ENCODE results near the gene SELENOS.

The SELENOS gene

DNA sequence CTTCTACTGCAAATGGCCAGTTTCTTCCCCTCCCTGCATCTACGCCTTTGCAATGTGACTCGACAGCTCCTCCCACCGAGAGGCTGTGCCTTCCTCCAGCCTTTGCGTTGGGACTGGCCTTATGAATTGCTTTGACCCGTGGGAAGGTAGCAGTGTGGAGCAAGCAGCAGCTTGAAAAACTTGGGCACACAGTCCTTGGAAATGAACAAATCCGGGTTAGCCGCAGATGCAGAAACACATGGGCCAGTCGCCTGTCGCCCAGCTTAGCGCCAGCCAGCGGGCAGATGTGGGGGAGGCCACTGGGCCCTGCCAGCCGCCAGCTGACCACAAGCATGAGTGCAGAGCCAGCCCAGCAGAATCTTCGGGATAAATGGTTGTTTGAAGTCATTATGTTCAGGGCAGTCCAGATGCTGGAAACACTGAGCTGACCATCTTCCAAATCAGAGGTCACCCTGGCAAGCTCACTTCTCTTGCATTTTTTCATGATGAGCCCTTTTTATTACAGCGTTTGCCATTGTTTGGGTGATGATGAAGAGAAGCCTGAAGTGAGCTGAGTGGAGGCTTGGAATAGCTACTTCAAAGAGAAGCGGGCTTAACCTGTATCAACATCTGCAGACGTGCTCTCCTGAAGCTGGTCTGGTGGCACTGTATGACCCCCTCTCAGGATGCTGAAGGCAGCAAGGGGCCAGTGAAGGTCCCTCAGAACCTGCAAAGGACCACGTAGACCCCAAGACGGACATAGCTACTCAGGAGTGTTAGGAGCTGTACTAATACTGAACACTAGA lies 9.8 kb downstream of the SELENOS start:
- H3K36me3 ChIP-seq (ENCODE audit: control insufficient read depth, insufficient read depth, low read length) = peaks cover 4% of the 10 kb centered on the region
- H2BK120ac ChIP-seq (ENCODE audit: low read depth, low read length) = no peak overlapping the region
- no peak overlapping the region for H3K27ac ChIP-seq (ENCODE audit: low read depth, low read length)
- no peaks in the 10 kb centered on the region for H3K79me2 ChIP-seq (ENCODE audit: control insufficient read depth, insufficient read depth, low read length)
- no peak overlapping the region for H3K18ac ChIP-seq (ENCODE audit: low read length)
- no peaks in the 10 kb centered on the region for H3K79me1 ChIP-seq (ENCODE audit: low read length)
- no peak overlapping the region for H3K56ac ChIP-seq (ENCODE audit: low read length)
- no peak overlapping the region for H4K5ac ChIP-seq (ENCODE audit: low read length)
- H3K4me3 ChIP-seq (ENCODE audit: low read length) = no peak overlapping the region
- H4K8ac ChIP-seq (ENCODE audit: low read depth, low read length) = no peak overlapping the region
- H3K4ac ChIP-seq (ENCODE audit: low read depth, low read length) = no peak overlapping the region
- H2BK5ac ChIP-seq (ENCODE audit: low read length) = no peak overlapping the region
- no peaks in the 10 kb centered on the region for H3K27me3 ChIP-seq (ENCODE audit: insufficient read depth, low read length, poor library complexity)
- no peak overlapping the region for H2AK5ac ChIP-seq (ENCODE audit: low read length)
- peaks cover 5% of the 10 kb centered on the region for H3K4me1 ChIP-seq (ENCODE audit: control insufficient read depth, low read depth, low read length)
- H2BK15ac ChIP-seq (replicated peaks; ENCODE audit: low read depth) = no peak overlapping the region
- H3K4me2 ChIP-seq (ENCODE audit: low read length) = no peak overlapping the region
- no peak overlapping the region for H3K23ac ChIP-seq (ENCODE audit: low read length)
- H3K9ac ChIP-seq (ENCODE audit: low read length) = no peak overlapping the region
- peak; percentile 62 for DNase-seq
- WGBS (ENCODE audit: extremely low coverage, insufficient coverage, low lambda C conversion rate) = no CpG with 5 or more reads among the region's 18 CpGs

DNA sequence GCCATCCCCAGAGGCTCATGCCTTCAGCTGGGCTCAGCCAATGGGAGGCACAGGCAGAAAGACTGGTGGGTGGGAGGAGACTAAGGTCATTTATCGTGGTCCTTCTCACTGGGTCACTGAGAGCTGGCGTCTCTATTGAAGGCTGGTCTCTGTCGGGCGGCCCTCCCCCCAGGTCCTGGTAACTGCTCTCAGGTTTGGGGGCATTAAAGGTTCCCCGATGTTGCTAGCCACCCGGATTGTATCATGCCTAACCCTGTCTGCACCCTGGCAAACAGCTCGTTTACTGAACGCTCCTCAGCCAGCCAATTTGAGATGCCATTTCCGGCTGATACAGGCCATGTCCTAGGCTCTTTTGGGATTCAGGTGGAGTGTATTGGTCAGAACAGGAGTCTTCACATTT lies 10.5 kb downstream of the SELENOS start:
- Histone ChIP-seq H3K4ac (ENCODE audit: low read depth, low read length) (no peak overlapping the region), H3K56ac (ENCODE audit: low read length) (no peak overlapping the region), H3K79me2 (ENCODE audit: control insufficient read depth, insufficient read depth, low read length) (no peaks in the 10 kb centered on the region), H3K27ac (ENCODE audit: low read depth, low read length) (no peak overlapping the region), H3K4me1 (ENCODE audit: control insufficient read depth, low read depth, low read length) (peaks cover 5% of the 10 kb centered on the region), H3K27me3 (ENCODE audit: insufficient read depth, low read length, poor library complexity) (no peaks in the 10 kb centered on the region), H3K36me3 (ENCODE audit: control insufficient read depth, insufficient read depth, low read length) (peaks cover 1% of the 10 kb centered on the region), H2BK5ac (ENCODE audit: low read length) (no peak overlapping the region), H2AK5ac (ENCODE audit: low read length) (no peak overlapping the region), H3K79me1 (ENCODE audit: low read length) (no peaks in the 10 kb centered on the region), H2BK120ac (ENCODE audit: low read depth, low read length) (no peak overlapping the region), H2BK15ac (replicated peaks; ENCODE audit: low read depth) (no peak overlapping the region), H4K5ac (ENCODE audit: low read length) (no peak overlapping the region), H3K18ac (ENCODE audit: low read length) (no peak overlapping the region), H3K4me3 (ENCODE audit: low read length) (no peak overlapping the region), H4K8ac (ENCODE audit: low read depth, low read length) (no peak overlapping the region), H3K23ac (ENCODE audit: low read length) (no peak overlapping the region), H3K9ac (ENCODE audit: low read length) (no peak overlapping the region), H3K4me2 (ENCODE audit: low read length) (no peak overlapping the region)
- no peak for DNase-seq
- no CpG with 5 or more reads among the region's 9 CpGs for WGBS (ENCODE audit: extremely low coverage, insufficient coverage, low lambda C conversion rate)

DNA sequence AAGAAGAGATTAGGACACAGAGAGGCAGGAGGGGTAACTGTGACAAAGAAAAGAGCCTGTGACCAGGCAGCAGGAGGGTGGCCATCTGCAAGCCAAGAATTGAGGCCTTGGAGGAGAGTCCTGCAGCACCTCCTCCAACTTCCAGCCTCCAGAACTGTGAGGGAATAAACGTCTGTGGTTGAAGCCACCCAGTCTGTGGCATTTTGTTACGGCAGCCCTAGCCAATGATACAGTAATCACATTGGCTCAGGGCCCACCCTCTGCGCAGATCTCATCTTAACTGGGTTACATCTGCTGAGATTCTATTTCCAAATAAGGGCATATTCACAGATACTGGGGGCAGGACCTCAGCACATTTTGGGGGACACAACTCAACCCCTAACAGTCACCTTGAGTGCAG lies 11.3 kb downstream of the SELENOS start:
- Histone ChIP-seq H2BK5ac (ENCODE audit: low read length) (no peak overlapping the region), H3K4me3 (ENCODE audit: low read length) (no peak overlapping the region), H3K79me2 (ENCODE audit: control insufficient read depth, insufficient read depth, low read length) (no peaks in the 10 kb centered on the region), H3K27me3 (ENCODE audit: insufficient read depth, low read length, poor library complexity) (no peaks in the 10 kb centered on the region), H3K56ac (ENCODE audit: low read length) (no peak overlapping the region), H3K18ac (ENCODE audit: low read length) (no peak overlapping the region), H3K23ac (ENCODE audit: low read length) (no peak overlapping the region), H2AK5ac (ENCODE audit: low read length) (no peak overlapping the region), H3K4ac (ENCODE audit: low read depth, low read length) (no peak overlapping the region), H2BK120ac (ENCODE audit: low read depth, low read length) (no peak overlapping the region), H4K5ac (ENCODE audit: low read length) (no peak overlapping the region), H3K79me1 (ENCODE audit: low read length) (no peaks in the 10 kb centered on the region), H3K4me2 (ENCODE audit: low read length) (no peak overlapping the region), H2BK15ac (replicated peaks; ENCODE audit: low read depth) (no peak overlapping the region), H4K8ac (ENCODE audit: low read depth, low read length) (no peak overlapping the region), H3K4me1 (ENCODE audit: control insufficient read depth, low read depth, low read length) (peaks cover 5% of the 10 kb centered on the region), H3K9ac (ENCODE audit: low read length) (no peak overlapping the region), H3K27ac (ENCODE audit: low read depth, low read length) (no peak overlapping the region), H3K36me3 (ENCODE audit: control insufficient read depth, insufficient read depth, low read length) (no peaks in the 10 kb centered on the region)
- WGBS (ENCODE audit: extremely low coverage, insufficient coverage, low lambda C conversion rate) = no CpG with 5 or more reads among the region's 3 CpGs
- DNase-seq = no peak

DNA sequence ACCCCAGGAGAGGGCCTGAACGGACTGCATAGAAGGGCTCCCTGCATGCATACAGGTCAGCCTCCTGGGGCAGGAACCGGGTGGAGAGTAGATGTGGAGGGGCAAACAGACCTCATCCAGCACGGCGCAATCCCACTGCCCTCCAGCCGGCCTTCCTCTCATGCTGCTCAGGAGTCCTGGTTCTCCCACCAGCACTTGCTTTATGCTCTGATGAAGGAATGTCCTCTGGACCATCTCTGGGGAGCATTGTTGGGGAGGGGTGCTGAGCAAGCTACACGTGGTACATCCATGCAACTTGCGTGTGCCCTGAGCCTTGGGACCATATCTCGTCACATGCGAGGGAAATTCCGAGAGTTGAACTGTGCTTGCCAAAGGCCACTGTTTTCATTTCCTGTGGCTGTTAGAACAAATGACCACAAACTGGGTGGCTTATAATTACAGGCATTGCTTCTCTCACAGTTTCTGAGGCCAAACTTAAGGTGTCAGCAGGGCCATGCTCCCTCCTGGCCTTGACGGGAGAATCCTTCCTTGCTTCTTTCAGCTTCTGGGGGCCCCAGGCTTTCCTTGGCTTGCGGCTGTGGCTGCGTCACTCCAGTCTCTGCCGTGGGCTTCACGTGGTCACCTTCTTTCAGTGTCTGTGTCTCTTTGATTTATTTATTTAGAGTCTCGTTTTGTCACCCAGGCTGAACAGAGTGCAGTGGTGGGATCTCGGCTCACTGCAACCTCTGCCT lies 12.2 kb downstream of the SELENOS start:
- WGBS (ENCODE audit: extremely low coverage, insufficient coverage, low lambda C conversion rate) = no CpG with 5 or more reads among the region's 17 CpGs
- no peak overlapping the region for H3K4me3 ChIP-seq (ENCODE audit: low read length)
- no peak overlapping the region for H2BK5ac ChIP-seq (ENCODE audit: low read length)
- no peak overlapping the region for H2BK15ac ChIP-seq (replicated peaks; ENCODE audit: low read depth)
- no peak overlapping the region for H3K4me2 ChIP-seq (ENCODE audit: low read length)
- H2BK120ac ChIP-seq (ENCODE audit: low read depth, low read length) = no peak overlapping the region
- no peak overlapping the region for H3K18ac ChIP-seq (ENCODE audit: low read length)
- H4K8ac ChIP-seq (ENCODE audit: low read depth, low read length) = no peak overlapping the region
- H2AK5ac ChIP-seq (ENCODE audit: low read length) = no peak overlapping the region
- H3K79me1 ChIP-seq (ENCODE audit: low read length) = no peaks in the 10 kb centered on the region
- no peak overlapping the region for H3K23ac ChIP-seq (ENCODE audit: low read length)
- H3K4me1 ChIP-seq (ENCODE audit: control insufficient read depth, low read depth, low read length) = peaks cover 5% of the 10 kb centered on the region
- no peaks in the 10 kb centered on the region for H3K27me3 ChIP-seq (ENCODE audit: insufficient read depth, low read length, poor library complexity)
- DNase-seq = no peak
- no peak overlapping the region for H3K56ac ChIP-seq (ENCODE audit: low read length)
- no peaks in the 10 kb centered on the region for H3K79me2 ChIP-seq (ENCODE audit: control insufficient read depth, insufficient read depth, low read length)
- no peaks in the 10 kb centered on the region for H3K36me3 ChIP-seq (ENCODE audit: control insufficient read depth, insufficient read depth, low read length)
- H3K9ac ChIP-seq (ENCODE audit: low read length) = no peak overlapping the region
- H4K5ac ChIP-seq (ENCODE audit: low read length) = no peak overlapping the region
- H3K4ac ChIP-seq (ENCODE audit: low read depth, low read length) = no peak overlapping the region
- H3K27ac ChIP-seq (ENCODE audit: low read depth, low read length) = no peak overlapping the region

DNA sequence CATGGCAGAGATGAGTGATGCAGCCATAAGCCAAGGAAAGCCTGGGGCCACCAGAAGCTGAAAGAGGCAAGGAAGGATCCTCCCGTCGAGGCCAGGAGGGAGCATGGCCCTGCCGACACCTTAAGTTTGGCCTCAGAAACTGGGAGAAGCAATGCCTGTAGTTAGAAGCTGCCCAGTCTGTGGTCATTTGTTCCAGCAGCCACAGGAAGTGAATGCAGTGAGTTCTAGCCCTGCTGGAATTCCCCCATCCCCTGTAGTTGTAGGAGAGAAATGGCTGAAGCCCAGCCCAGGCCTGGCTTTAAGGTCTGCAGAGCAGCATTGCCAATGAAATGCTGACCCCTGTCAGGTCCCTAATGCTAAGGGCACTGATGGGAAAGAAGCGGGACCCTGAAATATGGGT lies 13.3 kb downstream of the SELENOS start:
- H4K8ac ChIP-seq (ENCODE audit: low read depth, low read length) = no peak overlapping the region
- no peaks in the 10 kb centered on the region for H3K27me3 ChIP-seq (ENCODE audit: insufficient read depth, low read length, poor library complexity)
- no peak overlapping the region for H3K4me3 ChIP-seq (ENCODE audit: low read length)
- no peak overlapping the region for H3K9ac ChIP-seq (ENCODE audit: low read length)
- H3K27ac ChIP-seq (ENCODE audit: low read depth, low read length) = no peak overlapping the region
- no peak overlapping the region for H4K5ac ChIP-seq (ENCODE audit: low read length)
- DNase-seq = no peak
- H3K4me1 ChIP-seq (ENCODE audit: control insufficient read depth, low read depth, low read length) = peaks cover 5% of the 10 kb centered on the region
- no peak overlapping the region for H3K4me2 ChIP-seq (ENCODE audit: low read length)
- H2BK120ac ChIP-seq (ENCODE audit: low read depth, low read length) = no peak overlapping the region
- H3K18ac ChIP-seq (ENCODE audit: low read length) = no peak overlapping the region
- no peaks in the 10 kb centered on the region for H3K36me3 ChIP-seq (ENCODE audit: control insufficient read depth, insufficient read depth, low read length)
- no peak overlapping the region for H2BK5ac ChIP-seq (ENCODE audit: low read length)
- no peak overlapping the region for H2BK15ac ChIP-seq (replicated peaks; ENCODE audit: low read depth)
- no peak overlapping the region for H2AK5ac ChIP-seq (ENCODE audit: low read length)
- no peak overlapping the region for H3K56ac ChIP-seq (ENCODE audit: low read length)
- no peaks in the 10 kb centered on the region for H3K79me2 ChIP-seq (ENCODE audit: control insufficient read depth, insufficient read depth, low read length)
- H3K23ac ChIP-seq (ENCODE audit: low read length) = no peak overlapping the region
- WGBS (ENCODE audit: extremely low coverage, insufficient coverage, low lambda C conversion rate) = no CpG with 5 or more reads among the region's 4 CpGs
- H3K79me1 ChIP-seq (ENCODE audit: low read length) = no peaks in the 10 kb centered on the region
- no peak overlapping the region for H3K4ac ChIP-seq (ENCODE audit: low read depth, low read length)

All from mesendoderm (in vitro differentiated cells).